Thyroid gland (tissue), 4 donors: ENCODE measurements around the gene NSFL1C.

Source experiments
- POLR2A ChIP-seq, 2 donors: fragments of 450-650 bp; IDR thresholded peaks; one replicate each; pipeline ENCODE4 v1.6.1; 2017; ENCODE audit warnings: antibody characterized with exemption in 2 of 2, mild to moderate bottlenecking in 2 of 2, moderate library complexity in 1 of 2
- TF ChIP-seq, protein P1 (sequence below), 6 experiments: fragments of 200-600 bp in 3 of 6; fragments of 450-650 bp in 3 of 6; sonication (generic) in 3 of 6; IDR thresholded peaks; one replicate each; pipeline ENCODE4 v1.5.1; 2016 to 2019; ENCODE audit warnings: antibody characterized with exemption in 6 of 6, mild to moderate bottlenecking in 2 of 6, inconsistent platforms in 1 of 6, moderate library complexity in 1 of 6

DNA sequence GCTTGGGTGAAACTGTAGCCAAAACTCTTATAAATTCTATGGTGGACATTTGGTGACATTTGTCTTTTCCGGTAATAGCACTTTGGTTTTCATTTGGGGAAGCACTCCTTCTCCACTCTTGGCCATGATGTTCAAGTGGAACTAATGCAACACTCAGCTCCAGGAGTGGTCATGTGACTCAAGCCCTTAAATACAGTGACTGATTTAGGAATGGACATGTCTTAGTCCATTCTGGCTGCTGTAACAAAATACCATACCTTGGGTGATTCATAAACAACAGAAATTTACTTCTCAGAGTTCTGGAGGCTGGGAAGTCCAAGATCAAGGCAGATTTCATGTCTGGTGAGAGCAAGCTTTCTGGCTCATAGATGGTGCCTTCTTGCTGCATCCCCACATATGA lies 63.0 kb downstream of the NSFL1C start:
- no peak for TF ChIP-seq POLR2A (IDR thresholded peaks at IDR 0.05)
- TF ChIP-seq, protein P1, sequence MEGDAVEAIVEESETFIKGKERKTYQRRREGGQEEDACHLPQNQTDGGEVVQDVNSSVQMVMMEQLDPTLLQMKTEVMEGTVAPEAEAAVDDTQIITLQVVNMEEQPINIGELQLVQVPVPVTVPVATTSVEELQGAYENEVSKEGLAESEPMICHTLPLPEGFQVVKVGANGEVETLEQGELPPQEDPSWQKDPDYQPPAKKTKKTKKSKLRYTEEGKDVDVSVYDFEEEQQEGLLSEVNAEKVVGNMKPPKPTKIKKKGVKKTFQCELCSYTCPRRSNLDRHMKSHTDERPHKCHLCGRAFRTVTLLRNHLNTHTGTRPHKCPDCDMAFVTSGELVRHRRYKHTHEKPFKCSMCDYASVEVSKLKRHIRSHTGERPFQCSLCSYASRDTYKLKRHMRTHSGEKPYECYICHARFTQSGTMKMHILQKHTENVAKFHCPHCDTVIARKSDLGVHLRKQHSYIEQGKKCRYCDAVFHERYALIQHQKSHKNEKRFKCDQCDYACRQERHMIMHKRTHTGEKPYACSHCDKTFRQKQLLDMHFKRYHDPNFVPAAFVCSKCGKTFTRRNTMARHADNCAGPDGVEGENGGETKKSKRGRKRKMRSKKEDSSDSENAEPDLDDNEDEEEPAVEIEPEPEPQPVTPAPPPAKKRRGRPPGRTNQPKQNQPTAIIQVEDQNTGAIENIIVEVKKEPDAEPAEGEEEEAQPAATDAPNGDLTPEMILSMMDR (IDR thresholded peaks at IDR 0.05) = no peak
